Measurements from ENCODE around the gene ECHS1. TPM values are rescaled to one million over a fixed set of nuclear protein-coding genes. Genes with fewer than 3 reads are reported as not detected.
"Not testable (repeated sequence)": the region's sequence is repeated elsewhere in the genome, so short reads cannot be mapped to it uniquely, and the experiment has no call there.

The ECHS1 gene
- total RNA-seq, 3 donors from 2014 or later = 97.7 to 180 (median 151) TPM

- Histone ChIP-seq H3K4me3 (no peak overlapping the region), H3K4me1 (ENCODE audit: low read depth) (peaks cover 4% of the 10 kb centered on the region), H3K9me3 (no peaks in the 10 kb centered on the region), H3K36me3 (ENCODE audit: low read depth) (peaks cover 4% of the 10 kb centered on the region)
- DNase-seq (peak in 1 of 3 donors; percentile 53), ATAC-seq (no peak)
- TF ChIP-seq, protein P1, sequence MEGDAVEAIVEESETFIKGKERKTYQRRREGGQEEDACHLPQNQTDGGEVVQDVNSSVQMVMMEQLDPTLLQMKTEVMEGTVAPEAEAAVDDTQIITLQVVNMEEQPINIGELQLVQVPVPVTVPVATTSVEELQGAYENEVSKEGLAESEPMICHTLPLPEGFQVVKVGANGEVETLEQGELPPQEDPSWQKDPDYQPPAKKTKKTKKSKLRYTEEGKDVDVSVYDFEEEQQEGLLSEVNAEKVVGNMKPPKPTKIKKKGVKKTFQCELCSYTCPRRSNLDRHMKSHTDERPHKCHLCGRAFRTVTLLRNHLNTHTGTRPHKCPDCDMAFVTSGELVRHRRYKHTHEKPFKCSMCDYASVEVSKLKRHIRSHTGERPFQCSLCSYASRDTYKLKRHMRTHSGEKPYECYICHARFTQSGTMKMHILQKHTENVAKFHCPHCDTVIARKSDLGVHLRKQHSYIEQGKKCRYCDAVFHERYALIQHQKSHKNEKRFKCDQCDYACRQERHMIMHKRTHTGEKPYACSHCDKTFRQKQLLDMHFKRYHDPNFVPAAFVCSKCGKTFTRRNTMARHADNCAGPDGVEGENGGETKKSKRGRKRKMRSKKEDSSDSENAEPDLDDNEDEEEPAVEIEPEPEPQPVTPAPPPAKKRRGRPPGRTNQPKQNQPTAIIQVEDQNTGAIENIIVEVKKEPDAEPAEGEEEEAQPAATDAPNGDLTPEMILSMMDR (IDR thresholded peaks at IDR 0.05) = no peak
- intact Hi-C loops (cut with DNase I, micrococcal nuclease) = no loop called here
Observed at GRCh38 chr10:133391249-133391635, 18.1 kb upstream of the ECHS1 start.

DNA sequence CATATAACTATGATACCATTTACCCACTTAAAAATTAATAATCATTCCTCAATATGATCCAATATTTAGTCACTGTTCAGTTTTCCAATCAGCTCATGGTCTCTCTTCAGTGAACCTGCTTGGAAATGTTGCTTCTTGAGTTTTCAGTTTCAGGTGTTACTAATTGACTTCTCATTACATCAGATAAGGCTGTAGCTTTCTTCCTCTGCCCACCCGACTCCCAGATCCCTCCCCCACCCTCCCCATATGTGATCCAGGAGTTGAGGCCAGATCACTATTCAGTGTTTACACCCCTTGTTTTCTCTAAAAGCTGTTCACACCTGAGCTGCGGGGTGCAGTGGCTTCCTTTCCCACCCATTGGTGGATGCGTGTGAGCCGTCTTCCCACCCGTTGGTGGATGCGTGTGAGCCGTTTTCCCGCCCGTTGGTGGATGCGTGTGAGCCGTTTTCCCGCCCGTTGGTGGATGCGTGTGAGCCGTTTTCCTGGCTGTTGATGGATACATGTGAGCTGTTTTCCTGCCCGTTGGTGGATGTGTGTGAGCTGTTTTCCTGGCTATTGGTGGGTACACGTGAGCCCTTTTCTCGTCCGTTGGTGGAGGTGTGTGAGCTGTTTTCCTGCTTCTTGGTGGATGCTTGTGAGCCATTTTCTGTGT lies 17.6 kb upstream of the ECHS1 start:
- Histone ChIP-seq H3K4me1 (ENCODE audit: low read depth) (peaks cover 4% of the 10 kb centered on the region), H3K4me3 (no peak overlapping the region), H3K36me3 (ENCODE audit: low read depth) (peaks cover 4% of the 10 kb centered on the region), H3K9me3 (no peaks in the 10 kb centered on the region)
- TF ChIP-seq, protein P1 (IDR thresholded peaks at IDR 0.05) = no peak
- DNase-seq (peak in 1 of 3 donors; percentile 52), ATAC-seq (no peak)
- intact Hi-C loops (cut with DNase I, micrococcal nuclease) = no loop called here

DNA sequence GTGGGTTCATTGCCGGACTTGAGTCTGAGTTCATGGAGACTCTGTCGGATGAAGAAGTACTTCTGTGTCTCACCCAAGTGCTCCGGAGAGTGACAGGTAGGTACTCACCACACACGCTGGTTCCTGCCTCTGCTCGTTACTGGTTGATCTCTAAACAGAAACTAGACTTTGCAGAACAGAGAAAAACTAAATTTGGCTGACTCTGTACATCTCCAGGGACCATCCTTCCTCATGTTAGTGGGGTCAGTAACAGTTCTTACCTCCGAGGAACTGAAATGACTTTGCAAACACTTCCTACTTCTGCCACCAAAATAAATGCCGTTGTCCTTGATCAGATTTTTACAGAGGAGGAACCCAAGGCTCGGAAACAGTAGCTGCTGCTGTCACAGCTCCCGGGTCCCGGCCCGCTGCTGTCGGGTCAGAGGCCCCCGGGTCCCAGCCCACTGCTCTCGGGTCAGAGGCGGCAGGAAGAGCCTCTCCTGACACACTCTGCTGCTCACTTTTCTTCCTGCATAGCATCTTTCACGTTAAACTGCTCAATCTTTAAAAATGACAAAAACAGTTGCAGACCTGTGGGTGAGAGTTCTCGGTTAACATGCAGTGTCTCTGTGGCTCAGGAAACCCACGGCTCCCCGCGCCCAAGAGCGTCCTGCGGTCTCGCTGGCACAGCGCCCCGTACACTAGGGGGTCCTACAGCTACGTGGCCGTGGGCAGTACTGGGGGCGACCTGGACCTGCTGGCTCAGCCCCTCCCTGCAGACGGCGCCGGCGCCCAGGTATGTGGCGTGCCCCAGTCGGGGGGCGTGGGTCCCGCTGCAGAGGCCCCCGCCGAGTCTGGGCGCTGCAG lies 16.0 kb upstream of the ECHS1 start:
- TF ChIP-seq, protein P1 (IDR thresholded peaks at IDR 0.05) = no peak
- intact Hi-C loops (cut with DNase I, micrococcal nuclease) = no loop called here
- H3K4me3 ChIP-seq = no peak overlapping the region
- H3K9me3 ChIP-seq = no peaks in the 10 kb centered on the region
- peak in 2 of 3 donors; percentile 40 to 68 for DNase-seq
- H3K36me3 ChIP-seq (ENCODE audit: low read depth) = peaks cover 4% of the 10 kb centered on the region
- ATAC-seq = peak; percentile 61
- no peaks in the 10 kb centered on the region for H3K4me1 ChIP-seq (ENCODE audit: low read depth)

GRCh38 chr10:133388236-133388972 lies 15.2 kb upstream of the ECHS1 start:
- DNase-seq (peak in 1 of 3 donors; percentile 50), ATAC-seq (no peak)
- Histone ChIP-seq H3K4me1 (ENCODE audit: low read depth) (no peaks in the 10 kb centered on the region), H3K9me3 (no peaks in the 10 kb centered on the region), H3K4me3 (no peak overlapping the region), H3K36me3 (ENCODE audit: low read depth) (no peaks in the 10 kb centered on the region)
- TF ChIP-seq, protein P1 (IDR thresholded peaks at IDR 0.05) = no peak
- intact Hi-C loops (cut with DNase I, micrococcal nuclease) = no loop called here

DNA sequence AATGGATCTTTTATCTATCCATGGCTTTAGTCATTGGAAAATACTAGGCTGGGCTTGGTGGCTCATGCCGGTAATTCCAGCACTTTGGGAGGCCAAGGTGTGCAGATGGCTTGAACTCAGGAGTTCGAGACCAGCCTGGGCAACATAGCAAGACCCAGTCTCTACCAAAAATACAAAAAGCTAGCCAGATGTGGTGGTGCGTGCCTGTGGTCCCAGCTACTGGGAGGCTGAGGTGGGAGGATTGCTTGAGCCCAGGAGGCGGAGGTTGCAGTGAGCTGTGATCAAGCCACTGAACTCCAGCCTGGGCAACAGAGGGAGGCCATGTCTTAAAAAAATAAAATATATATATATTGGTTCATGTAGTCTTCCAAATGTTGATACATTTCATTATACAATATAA lies 13.8 kb upstream of the ECHS1 start:
- H3K36me3 ChIP-seq (ENCODE audit: low read depth); H3K4me3 ChIP-seq; ATAC-seq; intact Hi-C loops (cut with DNase I, micrococcal nuclease); H3K4me1 ChIP-seq (ENCODE audit: low read depth); H3K9me3 ChIP-seq: not testable (repeated sequence)
- peak in 1 of 3 donors; percentile 3 for DNase-seq
